SK-N-SH (cell line): ENCODE data around the gene ARFIP1. TPM values are rescaled to one million over a fixed set of nuclear protein-coding genes. Genes with fewer than 3 reads are reported as not detected.

Experiments used
- CTCF ChIA-PET: fragments of 300-600, 350-600 bp; formaldehyde crosslinking; extraction: SDS; loops from one replicate; lab custom pipeline; 2021; lab: Yijun Ruan, JAX
- POLR2A ChIA-PET: fragments of 350-600 bp; sonication (Branson Sonifier 250); formaldehyde crosslinking; extraction: SDS; loops from one replicate; lab custom pipeline; 2020; ENCODE audit warnings: antibody characterized with exemption, inconsistent platforms; lab: Yijun Ruan, JAX
- DNase-seq: peaks from one replicate; pipeline ENCODE4 v3.0.0; 2012
- H2AFZ ChIP-seq: fragments of 200-600 bp; sonication (generic); 2 replicates; pipeline ENCODE4 v1.8.1; 2016; ENCODE audit warnings: antibody characterized with exemption, mild to moderate bottlenecking, low read depth
- H3F3A ChIP-seq: fragments of 200-600 bp; sonication (generic); replicated peaks from 2 replicates; pipeline ENCODE3; 2016; ENCODE audit warnings: antibody characterized with exemption, mild to moderate bottlenecking; ENCODE audit not compliant: insufficient read depth
- H3K27ac ChIP-seq, 2 experiments: fragments of 200-500 bp in 1 of 2; fragments of 200-600 bp in 1 of 2; sonication (Bioruptor generic) in 1 of 2; sonication (generic), shearing (Covaris generic) in 1 of 2; 2 replicates each; pipeline versions ENCODE4 v1.5.1 to v1.6.1; 2014 to 2016; ENCODE audit warnings: low read depth in 2 of 2, inconsistent platforms in 1 of 2, low read length in 1 of 2, mild to moderate bottlenecking in 1 of 2, mixed read lengths in 1 of 2
- H3K27me3 ChIP-seq: fragments of 200-600 bp; sonication (generic), shearing (Covaris generic); 2 replicates; pipeline ENCODE4 v1.6.1; 2016; ENCODE audit warnings: mixed run types; ENCODE audit not compliant: insufficient read depth
- H3K36me3 ChIP-seq, 2 experiments: fragments of 200-500 bp in 1 of 2; fragments of 200-600 bp in 1 of 2; sonication (Bioruptor generic) in 1 of 2; sonication (generic) in 1 of 2; replicated peaks in 1 of 2; 2 replicates each; pipeline versions ENCODE3 to v1.5.1; 2014 to 2016; ENCODE audit warnings: low read length in 1 of 2, mild to moderate bottlenecking in 1 of 2; ENCODE audit not compliant: insufficient read depth in 2 of 2, control insufficient read depth in 1 of 2
- H3K4me1 ChIP-seq, 2 experiments: fragments of 200-500 bp in 1 of 2; fragments of 200-600 bp in 1 of 2; sonication (Bioruptor generic) in 1 of 2; sonication (generic), shearing (Covaris generic) in 1 of 2; 2 replicates each; pipeline versions ENCODE4 v1.5.1 to v1.6.1; 2014 to 2016; ENCODE audit warnings: low read depth in 1 of 2, low read length in 1 of 2, mixed run types in 1 of 2; ENCODE audit not compliant: insufficient read depth in 2 of 2, control insufficient read depth in 1 of 2
- H3K4me2 ChIP-seq: fragments of 200-600 bp; sonication (generic), shearing (Covaris generic); 2 replicates; pipeline ENCODE4 v1.6.1; 2017; ENCODE audit warnings: mixed run types
- H3K4me3 ChIP-seq, 2 experiments: fragments of 200-500 bp in 1 of 2; fragments of 200-600 bp in 1 of 2; sonication (Bioruptor generic) in 1 of 2; sonication (generic), shearing (Covaris generic) in 1 of 2; 2 replicates each; pipeline versions ENCODE4 v1.5.1 to v1.8.1; 2014 to 2016; ENCODE audit warnings: low read depth in 2 of 2, inconsistent platforms in 1 of 2, low read length in 1 of 2, mild to moderate bottlenecking in 1 of 2, mixed read lengths in 1 of 2, moderate library complexity in 1 of 2
- H3K79me2 ChIP-seq: fragments of 200-600 bp; sonication (generic); 2 replicates; pipeline ENCODE4 v1.8.1; 2017; ENCODE audit warnings: mild to moderate bottlenecking; ENCODE audit not compliant: insufficient read depth
- H3K9ac ChIP-seq: fragments of 200-600 bp; sonication (generic); 2 replicates; pipeline ENCODE4 v1.6.1; 2017; ENCODE audit warnings: mixed run types
- H3K9me2 ChIP-seq: fragments of 200-600 bp; sonication (generic); 2 replicates; pipeline ENCODE4 v1.6.1; 2017; ENCODE audit warnings: mixed run types
- H3K9me3 ChIP-seq: fragments of 200-600 bp; sonication (generic); 2 replicates; pipeline ENCODE4 v1.6.1; 2017; ENCODE audit warnings: mixed run types, mild to moderate bottlenecking, moderate library complexity
- H4K20me1 ChIP-seq: fragments of 200-600 bp; sonication (generic); 2 replicates; pipeline ENCODE4 v1.6.1; 2017; ENCODE audit warnings: mild to moderate bottlenecking, mixed run types; ENCODE audit not compliant: insufficient read depth
- EZH2phosphoT487 ChIP-seq: fragments of 200-600 bp; sonication (generic); IDR thresholded peaks from 2 replicates; pipeline ENCODE4 v1.6.1; 2017; ENCODE audit warnings: low read depth, mixed run types, mild to moderate bottlenecking, antibody characterized with exemption, moderate library complexity, borderline replicate concordance
- GATA2 ChIP-seq: sonication (generic); formaldehyde crosslinking; IDR thresholded peaks from 2 replicates; pipeline ENCODE4 v1.5.0; 2020; ENCODE audit warnings: mild to moderate bottlenecking, missing genetic modification reagents
- MEF2A ChIP-seq: IDR thresholded peaks from 2 replicates; pipeline ENCODE4 v1.4.0; 2012; ENCODE audit warnings: low read depth, borderline replicate concordance
- PBX3 ChIP-seq: IDR thresholded peaks from 2 replicates; pipeline ENCODE4; 2012
- RAD21 ChIP-seq: IDR thresholded peaks from 2 replicates; pipeline ENCODE4 v1.6.1; 2012; ENCODE audit warnings: mild to moderate bottlenecking, low read length
- RCOR1 ChIP-seq: fragments of 150-350 bp; IDR thresholded peaks from 2 replicates; pipeline ENCODE4 v1.6.1; 2017; ENCODE audit warnings: antibody characterized with exemption, low read length
- REST ChIP-seq: IDR thresholded peaks from 2 replicates; pipeline ENCODE4 v1.6.1; 2012; ENCODE audit warnings: mild to moderate bottlenecking, low read depth, low read length, moderate library complexity
- RXRA ChIP-seq: IDR thresholded peaks from 2 replicates; pipeline ENCODE4 v1.4.0; 2012; ENCODE audit warnings: low read depth, mild to moderate bottlenecking, borderline replicate concordance
- SIN3A ChIP-seq: IDR thresholded peaks from 2 replicates; pipeline ENCODE4 v1.6.1; 2012; ENCODE audit warnings: low read depth, mild to moderate bottlenecking, low read length, moderate library complexity, borderline replicate concordance
- TCF12 ChIP-seq: IDR thresholded peaks from 2 replicates; pipeline ENCODE4 v1.4.0; 2012
- YY1 ChIP-seq: IDR thresholded peaks from 2 replicates; pipeline ENCODE4 v1.4.0; 2012; ENCODE audit warnings: low read depth, mild to moderate bottlenecking
- WGBS: methylation state at CpG from one replicate; pipeline ENCODE4 v1.1.6; 2017; ENCODE audit warnings: low lambda C conversion rate; 5-methylcytosine and 5-hydroxymethylcytosine counted together
- polyA plus RNA-seq, 3 experiments: library from polyadenylated mRNA; depleted of rRNA; stranded (reverse); fragments of >200 nt; gene quantifications; 2 replicates each; pipeline ENCODE4 v1.2.3, GENCODE V29; 2012
- TF ChIP-seq, protein P1 (sequence below): IDR thresholded peaks from 2 replicates; pipeline ENCODE4 v1.4.0; 2012; ENCODE audit warnings: low read depth, borderline replicate concordance

Gene ARFIP1
- polyA plus RNA-seq, 1 of the 3 experiments (the other 2 are of a cell fraction): 15.7 TPM

GRCh38 chr4:152954741-152955140, 175.0 kb downstream of the ARFIP1 start (continued):
- TF ChIP-seq REST (no peak), MEF2A (no peak), TCF12 (no peak), SIN3A (no peak)

- Histone ChIP-seq H3K4me3 (no peak overlapping the region), H3K9me3 (no peaks in the 10 kb centered on the region), H3K4me2 (no peak overlapping the region), H3K9me2 (no peaks in the 10 kb centered on the region), H2AFZ (no peak overlapping the region), H3K27me3 (no peaks in the 10 kb centered on the region; the same call in 1 of the 2 replicates), H3K27ac (no peak overlapping the region), H4K20me1 (no peaks in the 10 kb centered on the region), H3K9ac (no peak overlapping the region)
- no peak for TF ChIP-seq EZH2phosphoT487
- TF ChIP-seq MEF2A: no peak
- no peak for TF ChIP-seq PBX3
- TF ChIP-seq RCOR1: no peak
- no peak for TF ChIP-seq RXRA
- no peak for TF ChIP-seq GATA2
- TF ChIP-seq YY1: no peak
- TF ChIP-seq, protein P1, sequence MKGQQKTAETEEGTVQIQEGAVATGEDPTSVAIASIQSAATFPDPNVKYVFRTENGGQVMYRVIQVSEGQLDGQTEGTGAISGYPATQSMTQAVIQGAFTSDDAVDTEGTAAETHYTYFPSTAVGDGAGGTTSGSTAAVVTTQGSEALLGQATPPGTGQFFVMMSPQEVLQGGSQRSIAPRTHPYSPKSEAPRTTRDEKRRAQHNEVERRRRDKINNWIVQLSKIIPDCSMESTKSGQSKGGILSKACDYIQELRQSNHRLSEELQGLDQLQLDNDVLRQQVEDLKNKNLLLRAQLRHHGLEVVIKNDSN: no peak
- no peak for TF ChIP-seq SIN3A
- no peak for TF ChIP-seq RAD21
- TF ChIP-seq, all 33 proteins: peak for 0
- POLR2A ChIA-PET: no interaction called here
- H3F3A ChIP-seq: no peaks in the 10 kb centered on the region
- 58% methylated on average over 2 of the region's 2 CpGs for WGBS
- H3K4me1 ChIP-seq: peaks cover under 1 to 4% of the 10 kb centered on the region in 2 experiments; a peak in 1 of 4 replicates
- CTCF ChIA-PET: no interaction called here
- DNase-seq: no peak
- H3K79me2 ChIP-seq: no peaks in the 10 kb centered on the region
- H3K36me3 ChIP-seq: no peaks in the 10 kb centered on the region
Observed at GRCh38 chr4:152956147-152956546, 176.4 kb downstream of the ARFIP1 start.
